HG02840 (cell line): ENCODE measurements around the gene CAMK2N1.
"Not testable (repeated sequence)": the region's sequence is repeated elsewhere in the genome, so short reads cannot be mapped to it uniquely, and the experiment has no call there.

Experiments
- ATAC-seq: cut with Tn5 transposase; IDR thresholded peaks from one replicate; pipeline ENCODE4 v1.9.1; 2021; ENCODE audit warnings: mild to moderate bottlenecking, moderate library complexity, moderate number of reproducible peaks; ENCODE audit not compliant: unreplicated experiment, low FRiP score

Gene CAMK2N1

DNA sequence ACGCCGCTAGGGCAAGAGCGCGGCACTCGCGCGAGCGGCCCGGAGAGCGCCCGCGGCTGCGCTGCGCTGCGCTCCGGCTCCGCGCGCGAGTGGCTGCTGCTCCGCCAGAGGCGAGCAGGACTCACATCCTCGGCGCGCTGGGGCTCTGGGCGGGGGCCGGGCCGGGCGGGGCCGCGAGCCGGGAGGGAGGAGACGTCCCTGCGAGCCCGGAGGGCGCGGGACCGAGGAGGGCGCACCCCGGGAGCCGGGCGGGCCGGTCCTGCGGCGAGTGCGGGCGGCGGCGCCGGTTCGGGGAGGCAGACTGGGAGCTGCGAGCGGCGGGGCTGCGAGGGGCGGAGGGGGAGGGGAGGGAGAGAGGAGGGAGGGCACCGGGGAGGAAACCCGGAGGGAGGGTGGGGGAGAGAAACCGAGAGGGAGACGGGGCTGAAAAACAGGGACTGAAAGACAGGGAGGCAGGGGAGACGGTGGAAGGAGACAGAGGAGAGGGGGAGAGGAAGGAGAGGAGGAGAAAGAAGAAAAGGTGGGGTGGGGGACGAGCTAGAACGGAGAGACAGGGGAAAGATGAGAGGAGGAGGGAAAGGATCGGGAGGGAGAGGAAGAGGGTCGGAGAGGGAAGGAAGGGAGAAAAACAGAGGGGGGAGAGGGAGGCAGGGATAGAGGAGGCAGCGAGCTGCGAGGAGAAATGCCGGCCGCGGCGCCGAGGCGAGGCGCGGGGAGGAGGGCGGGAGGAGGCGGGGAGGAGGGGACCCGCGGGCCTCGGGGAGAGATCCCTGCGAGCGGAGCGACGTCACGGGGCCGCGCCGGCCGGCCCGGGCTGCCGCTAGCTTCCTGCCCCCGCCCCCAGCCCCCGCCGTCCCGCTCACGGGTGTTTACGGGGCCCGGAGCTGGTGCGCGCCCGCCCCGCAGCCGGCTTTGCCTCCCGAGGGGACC, at the start of gene CAMK2N1:
TSS of gene CAMK2N1 (minus strand) at position 684 of the 930 bp plus-strand sequence. CDS start 831 bp downstream, outside the sequence.
- no peak for ATAC-seq

DNA sequence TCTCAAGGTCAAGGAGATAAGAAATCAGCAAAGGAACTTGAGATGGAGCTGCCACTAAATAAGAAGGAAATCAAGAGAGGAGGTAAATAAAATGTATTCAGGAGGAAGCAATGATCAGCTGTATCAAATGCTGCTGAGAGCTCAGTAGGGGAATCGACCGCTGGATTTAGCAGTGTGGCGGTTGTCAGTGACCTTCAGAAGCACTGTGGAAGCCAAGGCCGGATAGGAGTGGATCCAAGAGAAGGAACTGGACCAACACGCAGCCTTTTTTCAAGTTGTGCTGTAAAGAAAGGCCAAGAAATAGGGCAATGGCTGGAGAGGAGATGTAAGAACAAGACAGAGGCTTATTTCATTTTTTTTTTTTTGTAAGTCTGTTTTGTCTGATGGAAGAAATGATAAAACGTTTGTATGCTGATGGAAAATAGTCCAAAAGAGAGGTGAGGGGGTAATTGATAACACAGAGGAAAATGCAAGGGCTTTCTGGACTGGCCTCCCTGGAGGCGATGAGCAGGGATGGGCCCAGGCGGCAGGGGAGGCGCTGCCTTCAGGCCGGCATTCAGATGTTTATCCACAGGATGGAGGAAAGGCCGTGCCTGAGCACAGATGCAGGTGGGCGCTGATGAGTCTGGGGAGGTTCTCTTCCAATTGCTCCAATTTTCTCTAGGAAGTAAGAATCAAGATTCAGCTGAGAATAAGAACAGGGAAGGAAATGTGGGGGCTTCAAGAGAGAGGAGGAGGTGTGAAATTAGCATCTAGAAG, 48.8 kb upstream of the CAMK2N1 start:
- no peak for ATAC-seq

DNA sequence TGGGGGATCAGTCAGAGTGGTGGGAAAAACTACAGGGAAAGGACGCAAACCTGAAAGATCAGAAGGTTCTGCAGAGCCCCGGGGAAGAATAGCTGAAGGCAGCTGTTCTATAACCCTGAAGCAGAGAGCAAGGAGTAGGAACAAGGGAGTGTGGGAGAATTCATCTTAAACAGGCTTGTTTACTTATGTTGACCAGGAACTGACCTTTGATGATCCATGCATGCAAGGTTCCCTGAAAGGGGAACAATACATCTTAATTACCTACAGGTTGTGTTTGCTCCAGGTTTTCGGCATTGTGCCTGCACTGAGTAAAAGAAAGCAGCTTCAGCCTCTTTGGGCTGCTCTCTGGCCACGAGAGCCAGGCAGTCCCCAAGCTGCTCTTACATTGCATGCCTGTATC, 47.6 kb upstream of the CAMK2N1 start:
- no peak for ATAC-seq

DNA sequence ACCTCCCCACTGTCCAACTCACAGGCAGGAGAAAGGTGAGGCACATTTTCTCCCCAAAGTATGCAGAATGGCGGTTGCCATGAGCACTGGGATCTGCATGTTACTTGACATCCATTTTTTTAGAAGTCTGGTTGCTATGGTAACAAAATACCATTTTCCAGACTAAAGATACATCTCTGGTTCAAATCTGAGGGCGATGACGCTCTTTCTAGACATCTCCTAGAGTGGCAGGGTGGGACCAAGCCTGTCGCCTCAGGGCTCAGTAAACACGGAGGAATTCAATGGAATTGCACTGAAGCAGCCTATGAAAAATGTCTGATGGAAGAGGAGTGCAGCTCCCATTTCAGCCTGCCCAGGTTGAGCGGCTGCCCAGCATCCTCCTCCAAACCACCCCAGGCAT, 44.9 kb upstream of the CAMK2N1 start:
- ATAC-seq: no peak

DNA sequence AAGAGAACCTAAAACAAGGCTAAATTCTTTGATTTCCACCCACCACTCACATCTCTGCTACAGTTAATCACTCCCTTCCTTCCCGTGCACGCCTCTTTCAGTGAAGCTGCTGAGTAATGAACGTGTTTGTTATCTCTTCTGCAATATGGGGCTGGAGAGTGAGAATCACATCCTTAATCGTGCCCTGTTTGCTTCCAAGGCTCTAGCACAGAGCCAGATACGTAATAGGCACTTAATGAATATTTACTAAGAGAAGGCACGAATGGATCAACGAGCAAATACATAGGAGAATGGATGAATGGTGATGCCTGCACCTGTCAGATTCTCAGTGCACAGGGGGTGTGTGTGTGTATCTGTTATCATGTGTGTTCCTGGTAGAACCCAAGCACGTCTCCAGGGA, 44.3 kb upstream of the CAMK2N1 start:
- ATAC-seq: no peak

DNA sequence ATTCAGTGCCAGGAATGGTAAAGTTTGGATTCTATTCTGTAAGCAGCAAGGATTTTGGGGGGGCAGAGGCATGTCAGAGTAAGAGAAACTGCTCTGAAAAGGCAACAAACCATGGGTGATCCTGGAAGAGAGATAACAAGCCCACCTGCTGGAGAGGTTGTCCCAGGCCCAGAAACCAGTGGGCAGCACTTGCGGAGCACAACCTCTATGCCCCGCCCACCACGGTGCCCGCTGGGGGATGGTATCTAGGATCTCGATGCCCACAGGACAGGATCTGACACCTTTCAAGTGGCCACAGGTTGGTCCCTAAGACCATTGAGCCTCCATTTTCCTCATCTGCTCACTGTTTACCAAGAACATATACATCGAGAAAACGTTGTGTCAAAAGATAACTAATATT, 42.2 kb upstream of the CAMK2N1 start:
- ATAC-seq: no peak

DNA sequence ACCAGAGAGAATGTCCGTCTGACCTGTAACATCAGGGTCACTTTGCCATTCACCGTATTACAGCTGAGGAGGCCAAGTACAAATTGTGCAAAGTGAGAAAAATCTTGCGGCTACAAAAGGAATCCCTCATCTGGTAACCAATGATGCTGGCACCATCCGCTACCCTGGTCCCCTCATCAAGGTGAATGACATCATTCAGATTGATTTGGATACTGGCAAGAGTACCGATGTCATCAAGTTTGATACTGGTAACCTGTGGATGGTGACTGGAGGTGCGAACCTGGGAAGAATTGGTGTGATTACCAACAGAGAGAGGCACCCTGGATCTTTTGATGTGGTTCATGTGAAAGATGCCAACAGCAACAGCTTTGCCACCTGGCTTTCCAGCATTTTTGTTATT, 40.3 kb upstream of the CAMK2N1 start:
- no peak for ATAC-seq

DNA sequence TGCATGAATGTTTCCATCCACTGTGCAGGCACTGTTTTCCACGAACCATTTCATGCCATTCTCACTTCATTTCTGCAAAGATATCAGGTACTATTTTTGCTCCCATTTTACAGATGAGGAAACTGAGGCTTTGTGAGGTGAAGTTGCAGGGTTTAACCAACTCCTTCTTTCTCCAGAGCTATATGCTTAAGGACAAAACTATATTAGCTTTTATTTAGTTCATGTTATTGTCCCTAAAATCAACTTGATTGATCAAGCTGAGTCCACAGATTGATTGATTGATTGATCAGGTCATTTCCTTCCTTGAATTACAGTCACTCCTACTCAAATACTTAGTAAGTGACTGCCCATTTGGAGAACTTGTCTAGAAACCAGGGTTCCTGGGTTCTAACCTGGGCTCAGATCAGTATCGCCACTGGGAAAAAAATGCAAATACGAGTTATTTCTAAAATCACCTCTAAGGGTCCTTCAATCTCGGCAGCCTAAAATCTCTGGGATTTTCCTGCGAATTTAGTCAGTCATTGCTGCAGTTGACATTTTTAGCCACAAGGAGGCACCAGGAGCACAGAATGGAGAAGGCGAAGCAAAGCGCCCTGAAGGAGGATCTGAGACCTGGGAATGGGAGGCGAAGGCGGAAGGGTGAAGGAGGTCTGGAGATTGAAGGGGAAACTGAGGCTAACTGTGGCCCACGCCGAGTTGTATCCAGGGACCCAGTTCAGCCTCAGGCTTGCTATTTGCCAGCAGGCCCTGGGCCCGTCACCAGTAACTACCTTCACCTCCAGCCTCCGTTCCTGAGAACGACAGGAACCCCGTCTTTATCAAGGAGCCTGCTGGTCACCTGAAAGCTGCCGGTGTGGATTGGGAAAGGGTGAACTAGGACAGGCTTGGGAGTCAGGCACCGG, 36.2 kb upstream of the CAMK2N1 start:
- no peak for ATAC-seq

DNA sequence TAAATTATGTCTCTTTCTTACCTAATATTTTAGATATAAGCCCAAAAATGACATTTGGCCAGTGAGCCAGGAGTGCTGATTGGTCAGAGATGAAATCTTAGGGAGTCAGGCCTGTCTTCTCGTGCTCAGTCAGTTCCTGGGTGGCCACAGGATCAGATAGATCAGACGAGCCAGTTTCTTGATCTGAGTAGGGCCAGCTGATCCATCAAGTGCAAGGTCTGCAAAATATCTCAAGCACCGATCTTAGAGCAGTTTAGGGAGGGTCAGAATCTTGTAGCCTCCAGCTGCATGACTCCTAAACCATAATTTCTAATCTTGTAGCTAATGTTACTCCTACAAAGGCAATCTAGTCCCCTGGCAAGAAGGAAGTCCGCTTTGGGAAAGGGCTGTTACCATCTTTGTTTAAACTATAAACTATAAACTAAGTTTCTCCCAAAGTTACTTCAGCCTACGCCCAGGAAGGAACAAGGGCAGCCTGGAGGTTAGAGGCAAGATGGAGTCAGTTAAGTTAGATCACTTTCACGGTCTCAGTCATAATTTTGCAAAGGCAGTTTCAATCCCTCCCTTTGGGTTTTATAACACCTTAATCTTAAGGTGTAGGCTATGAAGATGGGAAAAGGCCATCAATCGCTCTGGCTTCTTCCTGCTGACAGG, 33.7 kb upstream of the CAMK2N1 start:
- not testable (repeated sequence) for ATAC-seq

DNA sequence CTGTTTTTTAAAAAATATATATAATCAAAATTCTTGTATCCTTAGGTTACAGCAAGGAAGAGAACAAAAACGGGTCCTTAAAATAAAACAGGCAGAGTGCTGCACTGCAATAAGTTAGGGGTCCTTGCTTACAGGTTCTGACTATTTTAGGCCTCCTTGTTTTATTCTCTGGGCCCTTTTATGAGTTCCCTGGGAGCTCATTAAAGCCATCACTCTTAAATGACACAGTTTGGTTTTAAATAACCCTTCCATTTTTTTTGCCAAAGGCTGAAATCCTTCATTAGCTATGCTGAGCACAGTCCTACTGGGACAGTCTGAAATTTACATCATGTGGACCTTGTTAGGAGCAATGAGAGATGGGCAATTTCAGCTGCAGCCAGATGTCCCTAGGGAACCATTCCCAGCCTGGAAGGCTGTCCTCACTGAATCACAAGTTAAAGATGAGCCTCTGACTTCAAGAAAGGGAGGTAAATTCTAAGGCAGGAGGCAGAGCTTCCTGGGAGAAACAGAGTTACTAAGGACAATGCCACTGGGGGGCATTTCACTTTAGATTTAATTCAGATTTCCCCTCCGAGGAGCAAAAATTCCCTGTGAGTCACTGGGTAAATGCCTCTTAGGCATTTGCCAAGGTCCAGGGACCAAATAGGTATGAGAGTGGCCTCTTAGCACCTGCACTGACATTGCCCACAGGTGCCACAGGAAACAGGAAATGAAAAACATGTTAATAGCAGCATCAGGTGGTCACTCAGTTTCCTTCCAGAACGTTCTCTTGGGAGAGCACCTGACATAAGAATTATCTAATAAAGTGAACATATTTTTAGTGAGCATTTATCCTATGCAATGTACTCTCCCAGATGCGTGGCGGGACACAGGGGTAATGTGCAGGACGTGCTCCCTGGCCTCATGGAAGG, 25.8 kb upstream of the CAMK2N1 start:
- ATAC-seq: no peak

DNA sequence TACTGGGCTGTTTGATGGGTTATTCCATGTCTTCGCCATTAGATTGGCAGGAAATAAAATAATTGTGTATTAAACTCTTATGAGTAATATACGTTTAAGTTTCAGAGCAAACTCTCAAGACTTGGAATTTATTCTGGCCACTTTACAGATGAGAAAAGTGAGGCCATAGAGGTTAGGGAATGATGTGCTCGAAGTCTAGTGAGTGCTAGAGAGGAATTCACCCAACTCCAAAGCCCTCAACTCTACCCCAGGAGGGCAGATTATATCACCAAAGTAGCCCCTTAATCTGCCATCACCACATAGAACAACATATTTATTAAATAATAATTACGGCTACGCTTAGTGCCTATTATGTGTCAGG, 22.4 kb upstream of the CAMK2N1 start:
- no peak for ATAC-seq

DNA sequence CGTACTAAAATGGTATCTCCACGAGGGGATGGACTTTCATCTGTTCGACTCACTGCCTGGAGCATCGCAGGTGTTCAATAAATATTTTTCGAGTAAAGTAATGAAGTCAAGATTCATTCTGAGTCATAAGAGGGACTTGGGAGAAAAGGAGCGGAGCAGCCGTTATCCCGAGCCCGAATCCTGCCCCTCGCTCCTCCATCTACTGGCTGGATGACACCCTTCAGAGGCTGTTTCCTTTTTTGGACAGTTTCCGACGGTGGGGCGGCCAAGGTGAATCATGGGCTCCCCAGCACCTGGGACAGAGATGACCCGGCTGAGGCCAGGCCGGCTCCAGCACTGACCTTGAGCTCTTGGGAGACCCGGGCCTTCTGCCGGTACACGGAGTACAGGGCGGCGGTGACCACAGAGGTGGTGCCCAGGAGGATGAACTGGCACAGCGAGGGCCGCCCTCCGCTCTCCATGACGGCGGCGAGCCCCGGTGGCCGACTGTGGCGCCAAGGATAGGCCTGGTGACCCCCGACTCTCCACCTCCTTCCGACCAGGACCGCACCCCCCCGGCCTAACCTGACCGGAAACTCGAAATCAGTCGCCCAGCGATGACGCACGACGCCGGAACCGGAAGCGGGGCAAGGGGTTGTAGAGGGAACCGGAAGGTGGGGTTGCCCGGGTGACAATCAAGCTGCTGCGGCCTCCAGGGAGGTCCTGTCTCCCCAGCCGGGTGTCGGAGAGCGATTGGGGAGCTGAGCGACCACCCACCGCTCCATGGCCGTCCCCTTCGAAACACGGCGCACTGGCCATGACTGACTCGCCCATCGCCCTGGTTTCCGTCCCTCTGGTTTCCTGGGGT, 21.8 kb upstream of the CAMK2N1 start, which contains the start of gene MUL1:
TSS of gene MUL1 (minus strand) at position 588 of the 847 bp plus-strand sequence. CDS start at position 461, 127 bp downstream.
- ATAC-seq: peak; percentile 92

DNA sequence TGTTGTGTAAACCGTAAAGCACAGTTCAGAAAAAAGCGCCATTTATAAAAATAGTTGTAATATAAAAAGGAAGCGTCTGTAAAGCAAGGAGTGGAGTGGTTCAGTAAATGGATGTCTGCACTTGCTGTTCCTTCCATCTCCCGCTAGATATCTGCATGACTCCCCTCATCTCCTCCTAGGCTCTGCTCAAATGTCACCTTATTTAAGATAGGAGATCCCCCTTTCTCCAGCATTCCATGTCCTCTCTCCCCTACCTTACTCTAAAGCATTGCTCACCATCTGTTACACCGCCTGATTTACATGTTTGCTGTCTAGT, 21.2 kb upstream of the CAMK2N1 start:
- ATAC-seq: peak; percentile 26

DNA sequence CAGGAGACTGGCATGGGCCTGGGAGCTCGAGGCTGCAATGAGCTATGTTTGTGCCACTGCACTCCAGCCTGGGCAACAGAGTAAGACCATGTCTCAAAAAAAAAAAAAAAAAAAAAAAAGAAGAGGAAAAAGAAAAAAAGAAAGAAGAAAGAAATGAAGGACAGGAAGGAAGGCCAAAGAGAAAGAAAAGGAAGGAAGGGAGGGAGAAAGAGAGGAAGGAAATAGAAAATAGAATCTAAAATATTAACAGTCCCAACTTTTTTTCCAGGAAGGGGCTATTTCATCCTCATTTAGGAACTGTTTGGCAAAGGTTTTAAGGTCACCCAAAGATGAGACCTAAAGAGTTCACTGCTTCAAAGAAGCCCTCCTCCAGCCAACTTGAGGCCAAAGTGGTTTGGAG, 19.5 kb upstream of the CAMK2N1 start:
- no peak for ATAC-seq

DNA sequence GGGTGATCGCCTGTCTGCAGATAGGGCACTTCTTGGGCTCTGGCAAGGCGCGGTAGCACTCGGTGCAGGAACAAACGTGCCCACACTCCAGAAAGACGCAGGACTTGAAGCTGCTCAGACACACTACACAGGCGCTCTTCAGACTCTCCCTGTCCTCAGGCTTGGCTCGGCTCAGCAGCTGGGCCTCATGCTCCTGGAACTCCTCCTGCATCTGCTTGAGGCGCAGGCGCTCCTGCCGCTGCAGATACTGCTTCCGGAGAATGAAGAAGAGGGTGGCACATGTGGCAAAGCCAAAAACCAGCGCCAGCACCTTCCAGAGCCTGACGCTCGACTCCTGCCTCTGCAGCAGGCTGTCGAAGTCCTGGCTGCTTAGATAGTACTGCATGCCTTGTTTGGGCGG, 14.7 kb upstream of the CAMK2N1 start:
- no peak for ATAC-seq

DNA sequence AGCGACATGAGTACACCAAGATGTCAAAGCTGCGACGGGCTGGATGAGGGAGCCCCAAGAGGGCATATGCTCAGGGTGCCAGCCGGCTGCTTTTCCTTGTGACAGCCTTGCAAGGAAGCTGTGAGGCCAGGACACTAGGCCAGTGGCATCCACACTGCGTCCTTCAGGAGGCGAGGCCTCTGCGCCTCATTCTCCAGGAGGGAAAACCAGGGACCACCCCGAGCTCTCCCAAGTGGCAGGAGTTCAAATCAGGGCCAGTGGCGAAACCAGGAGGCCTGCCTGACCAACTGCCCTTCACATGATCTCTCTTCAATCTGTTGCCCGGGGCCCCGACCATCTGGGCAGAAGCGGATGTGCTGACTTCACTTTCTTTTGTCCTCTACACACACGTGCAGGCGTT, 13.7 kb upstream of the CAMK2N1 start:
- ATAC-seq: no peak

DNA sequence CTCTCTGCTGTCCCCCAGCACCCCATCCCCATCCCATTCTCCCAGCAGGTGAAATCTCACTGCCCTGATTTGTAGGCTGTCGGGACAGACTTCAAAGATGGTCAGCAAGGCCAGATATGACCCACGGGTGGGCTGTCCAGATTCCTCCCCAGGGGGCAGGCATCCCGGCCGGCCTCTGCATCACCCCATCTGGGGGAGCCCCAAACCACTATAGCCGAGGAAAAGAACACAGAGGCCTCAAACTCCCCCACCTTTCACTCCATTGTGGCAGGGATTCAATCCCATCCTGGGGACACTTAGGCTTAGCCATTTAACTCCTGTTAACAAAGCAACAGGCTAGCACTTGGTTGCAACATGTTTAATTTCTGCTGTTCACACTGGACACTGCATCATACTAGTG, 13.1 kb upstream of the CAMK2N1 start:
- no peak for ATAC-seq

DNA sequence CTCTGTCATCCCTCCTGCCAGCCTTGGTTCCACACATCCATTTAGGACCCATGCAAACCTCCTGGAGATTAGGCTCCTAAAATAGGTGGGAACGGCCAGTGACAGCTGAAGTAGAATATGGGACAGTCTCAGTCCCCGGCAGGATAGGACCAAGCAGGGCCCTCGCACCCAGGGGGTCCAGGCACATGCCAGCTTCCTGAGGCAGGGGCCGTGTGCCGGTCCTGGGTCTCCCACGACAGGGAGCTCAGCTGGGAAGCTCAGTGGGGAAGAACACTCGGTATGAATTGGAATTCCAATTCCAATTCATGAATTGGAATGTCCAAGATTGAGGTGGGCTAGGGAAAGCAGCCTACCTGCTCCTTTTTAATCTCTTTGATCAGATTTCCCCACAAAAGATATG, 12.1 kb upstream of the CAMK2N1 start:
- no peak for ATAC-seq
